ENCODE data around the gene LRRC37B.
"Not testable (repeated sequence)": the region's sequence is repeated elsewhere in the genome, so short reads cannot be mapped to it uniquely, and the experiment has no call there.

The LRRC37B gene

DNA sequence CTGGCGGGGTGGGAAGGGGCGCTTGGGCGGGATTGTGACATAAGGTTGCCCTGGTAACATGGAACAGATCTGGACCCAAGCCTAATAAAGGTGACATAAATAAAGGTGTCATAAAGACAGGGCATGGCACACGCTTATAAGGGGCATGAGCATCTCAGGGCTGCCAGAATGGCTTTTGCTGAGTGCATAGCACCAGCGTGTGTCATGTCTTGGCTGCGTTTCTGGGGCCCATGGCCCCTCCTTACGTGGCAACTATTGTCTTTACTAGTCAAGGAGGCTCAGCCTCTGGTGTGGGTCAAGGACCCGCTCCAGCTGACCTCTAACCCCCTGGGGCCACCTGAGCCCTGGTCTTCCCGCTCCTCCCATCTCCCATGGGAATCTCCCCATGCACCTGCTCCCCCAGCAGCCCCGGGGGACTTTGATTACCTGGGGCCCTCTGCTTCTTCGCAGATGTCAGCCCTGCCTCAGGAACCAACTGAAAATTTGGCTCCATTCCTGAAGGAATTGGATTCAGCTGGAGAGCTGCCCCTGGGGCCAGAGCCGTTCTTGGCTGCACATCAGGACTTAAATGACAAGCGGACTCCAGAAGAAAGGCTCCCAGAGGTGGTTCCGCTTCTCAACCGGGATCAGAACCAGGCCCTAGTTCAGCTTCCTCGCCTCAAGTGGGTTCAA is 13.9 kb downstream of the LRRC37B start:
- Mint-ChIP-seq H3K4me1 (peaks cover 11% of the 10 kb centered on the region), H3K9me3 (no peaks in the 10 kb centered on the region), H3K27ac (no peak overlapping the region), H3K27me3 (no peaks in the 10 kb centered on the region), H3K36me3 (ENCODE audit: low read depth) (peaks cover 2% of the 10 kb centered on the region), H3K4me3 (no peak overlapping the region)
- ATAC-seq, result no peak
- DNase-seq, result no peak

DNA sequence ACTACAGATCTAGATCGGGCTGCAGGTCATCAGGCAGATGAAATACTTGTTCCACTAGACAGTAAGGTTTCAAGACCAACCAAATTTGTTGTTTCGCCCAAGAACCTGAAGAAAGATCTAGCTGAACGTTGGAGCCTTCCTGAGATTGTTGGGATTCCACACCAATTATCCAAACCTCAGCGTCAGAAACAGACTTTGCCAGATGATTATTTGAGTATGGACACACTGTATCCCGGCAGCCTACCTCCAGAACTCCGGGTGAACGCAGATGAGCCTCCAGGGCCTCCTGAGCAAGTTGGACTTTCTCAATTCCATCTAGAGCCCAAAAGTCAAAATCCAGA is 14.4 kb downstream of the LRRC37B start:
- no peak for DNase-seq
- Mint-ChIP-seq H3K27me3 (no peaks in the 10 kb centered on the region), H3K4me1 (peaks cover 6% of the 10 kb centered on the region), H3K9me3 (no peaks in the 10 kb centered on the region), H3K36me3 (ENCODE audit: low read depth) (peaks cover 2% of the 10 kb centered on the region), H3K4me3 (no peak overlapping the region), H3K27ac (no peak overlapping the region)
- no peak for ATAC-seq

DNA sequence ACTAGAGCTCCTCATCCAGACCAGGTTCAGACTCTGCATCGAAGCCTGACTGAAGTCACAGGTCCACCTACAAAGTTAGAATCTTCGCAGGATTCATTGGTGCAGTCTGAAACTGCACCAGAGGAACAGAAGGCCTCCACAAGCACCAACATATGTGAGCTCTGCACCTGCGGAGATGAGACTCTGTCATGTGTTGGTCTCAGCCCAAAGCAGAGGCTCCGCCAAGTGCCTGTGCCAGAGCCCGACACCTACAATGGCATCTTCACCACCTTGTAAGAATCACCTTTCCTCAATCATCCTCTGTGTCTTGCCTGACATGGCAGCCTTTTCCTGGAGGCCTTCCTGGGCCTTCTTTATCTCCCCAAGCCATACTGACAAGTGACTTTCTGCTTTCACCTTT is 15.4 kb downstream of the LRRC37B start:
- H3K4me1 Mint-ChIP-seq; H3K4me3 Mint-ChIP-seq; ATAC-seq; DNase-seq; H3K27me3 Mint-ChIP-seq; H3K36me3 Mint-ChIP-seq (ENCODE audit: low read depth); H3K27ac Mint-ChIP-seq; H3K9me3 Mint-ChIP-seq: not testable (repeated sequence)

GRCh38 chr17:32027271-32027670 is 20.1 kb downstream of the LRRC37B start:
- H3K27ac Mint-ChIP-seq; H3K36me3 Mint-ChIP-seq (ENCODE audit: low read depth): not testable (repeated sequence)

DNA sequence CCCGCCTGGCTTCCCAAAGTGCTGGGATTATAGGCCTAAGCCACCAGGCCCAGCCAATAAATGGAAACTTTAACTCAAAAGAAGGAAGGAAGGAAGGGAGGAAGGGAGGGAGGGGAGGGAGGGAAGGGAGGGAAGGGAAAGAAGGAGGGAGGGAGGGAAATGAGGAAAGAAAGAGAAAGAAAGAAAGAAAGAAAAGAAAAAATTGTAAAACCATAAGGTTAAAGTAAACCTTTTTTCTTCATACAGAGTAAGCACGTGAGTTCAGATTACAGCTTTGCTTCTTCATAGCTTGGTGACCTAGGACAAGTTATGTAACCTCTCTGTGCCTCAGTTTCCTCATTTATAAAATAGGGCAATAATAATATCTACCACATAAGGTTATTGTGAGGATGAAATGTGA is 26.0 kb downstream of the LRRC37B start:
- H3K4me3 Mint-ChIP-seq, result no peak overlapping the region
- ATAC-seq (no peak), DNase-seq (no peak)
- no peak overlapping the region for H3K27ac Mint-ChIP-seq
- H3K27me3 Mint-ChIP-seq, result no peaks in the 10 kb centered on the region
- H3K36me3 Mint-ChIP-seq (ENCODE audit: low read depth), result peaks cover 7% of the 10 kb centered on the region
- H3K4me1 Mint-ChIP-seq, result no peaks in the 10 kb centered on the region
- H3K9me3 Mint-ChIP-seq, result no peaks in the 10 kb centered on the region

More at GRCh38 chr17:32027271-32027670, 20.1 kb downstream of the LRRC37B start:
- H3K4me1 Mint-ChIP-seq, H3K4me3 Mint-ChIP-seq, DNase-seq, ATAC-seq, H3K9me3 Mint-ChIP-seq, H3K27me3 Mint-ChIP-seq: not testable (repeated sequence)

DNA sequence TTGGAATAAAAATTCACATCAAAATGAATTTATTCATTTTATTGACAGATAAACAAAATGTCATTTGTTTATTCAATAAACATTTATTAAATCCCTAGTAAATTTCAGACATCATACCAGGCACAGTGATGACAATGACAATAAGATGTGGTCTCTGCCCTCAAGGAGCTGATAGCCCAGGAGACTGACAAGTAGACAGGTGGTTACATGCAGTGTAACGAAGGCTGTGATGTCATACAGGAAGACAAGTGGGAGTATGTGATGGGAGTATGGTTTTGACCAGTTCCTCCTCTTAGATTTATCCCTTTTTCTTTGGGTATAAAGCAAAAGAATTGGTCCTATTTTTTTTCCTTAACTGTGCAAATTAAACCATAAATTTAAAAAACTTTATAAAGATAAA is 26.6 kb downstream of the LRRC37B start:
- H3K36me3 Mint-ChIP-seq (ENCODE audit: low read depth); DNase-seq; H3K4me3 Mint-ChIP-seq; H3K4me1 Mint-ChIP-seq; H3K27me3 Mint-ChIP-seq; H3K9me3 Mint-ChIP-seq; H3K27ac Mint-ChIP-seq: not testable (repeated sequence)
- peak; percentile 43 for ATAC-seq

DNA sequence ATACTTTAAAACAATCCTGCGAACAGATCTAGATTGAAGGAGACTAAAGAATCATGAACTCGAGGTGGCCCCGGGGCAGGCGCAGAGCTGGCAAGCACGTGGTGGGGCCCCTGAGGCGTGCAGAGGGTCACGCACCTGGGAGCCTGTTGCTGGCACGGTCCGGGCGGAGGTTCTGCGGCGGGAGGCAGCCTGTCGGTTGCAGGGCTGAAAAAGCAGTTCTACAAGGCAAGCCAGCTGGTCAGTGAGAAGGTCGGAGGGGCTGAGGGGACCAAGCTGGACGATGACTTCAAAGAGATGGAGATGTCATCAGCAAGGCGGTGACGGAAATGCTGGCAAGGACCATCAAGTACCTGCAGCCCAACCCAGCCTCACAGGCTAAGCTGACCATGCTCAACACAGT is 33.1 kb downstream of the LRRC37B start:
- not testable (repeated sequence) for H3K9me3 Mint-ChIP-seq; H3K27me3 Mint-ChIP-seq; H3K4me1 Mint-ChIP-seq; DNase-seq; H3K4me3 Mint-ChIP-seq; H3K36me3 Mint-ChIP-seq (ENCODE audit: low read depth); H3K27ac Mint-ChIP-seq; ATAC-seq

DNA sequence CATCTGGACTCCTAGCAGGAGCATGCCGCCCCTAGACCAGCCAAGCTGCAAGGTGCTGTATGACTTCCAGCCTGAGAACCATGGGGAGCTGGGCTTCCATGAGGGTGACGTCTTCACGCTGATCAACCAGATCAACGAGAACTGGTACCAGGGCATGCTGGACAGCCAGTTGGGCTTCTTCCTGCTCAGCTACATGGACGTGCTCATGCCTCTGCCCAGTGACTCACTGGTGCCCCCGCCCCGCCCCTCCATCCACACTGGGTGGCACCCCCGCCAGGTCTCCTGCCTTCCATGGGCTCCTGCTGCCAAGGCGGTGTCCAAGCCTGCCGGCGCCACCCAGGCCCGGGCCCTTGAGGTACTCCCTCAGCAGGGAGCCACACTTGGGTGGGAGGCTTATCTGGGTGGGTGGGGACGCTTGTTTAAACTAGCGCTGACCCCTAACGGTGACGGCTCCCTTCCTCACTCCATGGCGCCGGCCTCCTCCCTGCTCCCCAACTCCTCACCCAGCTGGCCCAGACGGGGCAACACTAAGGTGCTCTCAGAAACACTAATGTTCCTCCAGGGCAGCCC is 34.2 kb downstream of the LRRC37B start:
- not testable (repeated sequence) for H3K4me3 Mint-ChIP-seq; H3K9me3 Mint-ChIP-seq; ATAC-seq; H3K36me3 Mint-ChIP-seq (ENCODE audit: low read depth); DNase-seq; H3K27ac Mint-ChIP-seq; H3K4me1 Mint-ChIP-seq; H3K27me3 Mint-ChIP-seq

DNA sequence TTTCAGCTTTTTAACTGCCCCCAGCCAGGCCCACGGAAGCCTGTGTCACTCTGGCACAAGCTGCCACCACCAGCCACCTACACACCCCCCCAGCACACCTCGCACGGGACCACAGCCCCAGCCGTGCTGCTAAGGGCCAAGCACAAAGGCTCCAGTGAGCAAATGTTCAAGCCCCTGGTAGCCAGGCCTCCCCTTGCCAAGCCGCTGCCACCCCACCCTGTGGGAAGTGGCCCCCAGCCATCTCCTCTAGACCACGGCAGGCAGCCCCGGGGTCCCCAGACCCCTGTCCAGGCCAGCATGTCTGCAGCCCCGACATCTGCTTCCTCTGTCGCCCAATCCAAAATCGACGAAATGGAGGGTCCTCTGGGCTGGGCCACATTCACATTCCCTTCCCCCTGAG is 35.1 kb downstream of the LRRC37B start:
- not testable (repeated sequence) for H3K4me1 Mint-ChIP-seq; H3K27me3 Mint-ChIP-seq; H3K4me3 Mint-ChIP-seq; DNase-seq; ATAC-seq; H3K27ac Mint-ChIP-seq; H3K36me3 Mint-ChIP-seq (ENCODE audit: low read depth); H3K9me3 Mint-ChIP-seq

GRCh38 chr17:32045611-32046010 is 38.4 kb downstream of the LRRC37B start:
- H3K27ac Mint-ChIP-seq; H3K27me3 Mint-ChIP-seq; ATAC-seq; DNase-seq; H3K4me1 Mint-ChIP-seq; H3K36me3 Mint-ChIP-seq (ENCODE audit: low read depth); H3K9me3 Mint-ChIP-seq; H3K4me3 Mint-ChIP-seq: not testable (repeated sequence)

DNA sequence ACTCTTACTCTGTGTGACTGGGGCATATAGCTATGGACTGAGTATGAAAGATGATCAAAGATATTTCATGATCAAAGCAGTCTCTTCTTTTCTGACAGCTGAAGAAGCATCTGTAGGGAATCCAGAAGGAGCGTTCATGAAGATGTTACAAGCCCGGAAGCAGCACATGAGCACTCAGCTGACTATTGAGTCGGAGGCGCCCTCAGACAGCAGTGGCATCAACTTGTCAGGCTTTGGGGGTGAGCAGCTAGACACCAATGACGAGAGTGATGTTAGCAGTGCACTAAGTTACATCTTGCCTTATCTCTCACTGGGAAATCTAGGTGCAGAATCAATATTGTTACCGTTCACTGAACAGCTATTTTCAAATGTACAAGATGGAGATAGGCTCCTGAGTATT is 40.5 kb downstream of the LRRC37B start:
- DNase-seq; H3K4me1 Mint-ChIP-seq; H3K27ac Mint-ChIP-seq; ATAC-seq; H3K9me3 Mint-ChIP-seq; H3K27me3 Mint-ChIP-seq; H3K36me3 Mint-ChIP-seq (ENCODE audit: low read depth); H3K4me3 Mint-ChIP-seq: not testable (repeated sequence)

GRCh38 chr17:32054985-32055384 is 47.8 kb downstream of the LRRC37B start:
- DNase-seq; H3K36me3 Mint-ChIP-seq (ENCODE audit: low read depth); H3K27me3 Mint-ChIP-seq: not testable (repeated sequence)

GRCh38 chr17:32055425-32055824 is 48.2 kb downstream of the LRRC37B start:
- DNase-seq; H3K9me3 Mint-ChIP-seq; H3K27ac Mint-ChIP-seq; H3K4me3 Mint-ChIP-seq; H3K27me3 Mint-ChIP-seq; ATAC-seq; H3K36me3 Mint-ChIP-seq (ENCODE audit: low read depth); H3K4me1 Mint-ChIP-seq: not testable (repeated sequence)

More at GRCh38 chr17:32054985-32055384, 47.8 kb downstream of the LRRC37B start:
- not testable (repeated sequence) for H3K4me1 Mint-ChIP-seq, H3K27ac Mint-ChIP-seq, H3K4me3 Mint-ChIP-seq, ATAC-seq, H3K9me3 Mint-ChIP-seq

- not testable (repeated sequence) for H3K27ac Mint-ChIP-seq; ATAC-seq; H3K4me3 Mint-ChIP-seq; H3K36me3 Mint-ChIP-seq (ENCODE audit: low read depth); H3K9me3 Mint-ChIP-seq; DNase-seq; H3K4me1 Mint-ChIP-seq; H3K27me3 Mint-ChIP-seq
Observed at GRCh38 chr17:32056500-32056899, 49.3 kb downstream of the LRRC37B start.

DNA sequence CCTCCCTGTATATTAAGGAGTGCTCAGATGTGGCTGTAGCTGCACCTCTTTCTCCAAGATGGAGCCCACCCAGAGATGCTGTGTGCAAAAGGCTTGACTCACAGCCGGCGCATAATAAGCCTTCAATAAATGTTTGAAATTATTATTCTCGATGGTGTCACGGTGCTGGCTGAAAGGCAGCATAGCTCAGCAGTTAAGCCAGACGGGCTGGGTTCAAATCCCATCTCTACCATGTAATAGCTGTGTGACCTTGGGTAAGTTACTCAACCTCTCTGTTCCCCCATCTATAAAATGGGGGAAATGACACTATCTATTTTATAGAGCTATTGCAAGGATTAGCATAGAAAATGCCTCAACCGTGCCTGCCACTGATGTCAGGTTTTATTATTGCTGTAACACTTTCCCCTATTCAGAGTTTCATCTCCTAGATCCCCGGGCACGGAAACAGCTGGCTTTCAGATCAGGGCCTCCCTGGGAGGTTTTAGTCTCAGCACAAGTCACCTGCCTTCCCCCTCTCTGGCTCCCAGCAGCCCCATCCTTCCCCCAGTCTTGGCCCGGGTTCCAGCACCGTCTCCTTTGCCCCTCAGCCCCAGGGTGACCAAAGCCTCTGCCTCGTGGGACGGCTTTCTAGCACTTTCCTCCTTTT is 50.4 kb downstream of the LRRC37B start:
- H3K4me3 Mint-ChIP-seq; H3K9me3 Mint-ChIP-seq; DNase-seq; H3K36me3 Mint-ChIP-seq (ENCODE audit: low read depth); ATAC-seq; H3K4me1 Mint-ChIP-seq; H3K27me3 Mint-ChIP-seq; H3K27ac Mint-ChIP-seq: not testable (repeated sequence)
